ENCODE results near the gene RAPGEFL1.
"Not testable (repeated sequence)": the region's sequence is repeated elsewhere in the genome, so short reads cannot be mapped to it uniquely, and the experiment has no call there.

Gene RAPGEFL1, protein sequence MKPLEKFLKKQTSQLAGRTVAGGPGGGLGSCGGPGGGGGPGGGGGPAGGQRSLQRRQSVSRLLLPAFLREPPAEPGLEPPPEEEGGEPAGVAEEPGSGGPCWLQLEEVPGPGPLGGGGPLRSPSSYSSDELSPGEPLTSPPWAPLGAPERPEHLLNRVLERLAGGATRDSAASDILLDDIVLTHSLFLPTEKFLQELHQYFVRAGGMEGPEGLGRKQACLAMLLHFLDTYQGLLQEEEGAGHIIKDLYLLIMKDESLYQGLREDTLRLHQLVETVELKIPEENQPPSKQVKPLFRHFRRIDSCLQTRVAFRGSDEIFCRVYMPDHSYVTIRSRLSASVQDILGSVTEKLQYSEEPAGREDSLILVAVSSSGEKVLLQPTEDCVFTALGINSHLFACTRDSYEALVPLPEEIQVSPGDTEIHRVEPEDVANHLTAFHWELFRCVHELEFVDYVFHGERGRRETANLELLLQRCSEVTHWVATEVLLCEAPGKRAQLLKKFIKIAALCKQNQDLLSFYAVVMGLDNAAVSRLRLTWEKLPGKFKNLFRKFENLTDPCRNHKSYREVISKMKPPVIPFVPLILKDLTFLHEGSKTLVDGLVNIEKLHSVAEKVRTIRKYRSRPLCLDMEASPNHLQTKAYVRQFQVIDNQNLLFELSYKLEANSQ

DNA sequence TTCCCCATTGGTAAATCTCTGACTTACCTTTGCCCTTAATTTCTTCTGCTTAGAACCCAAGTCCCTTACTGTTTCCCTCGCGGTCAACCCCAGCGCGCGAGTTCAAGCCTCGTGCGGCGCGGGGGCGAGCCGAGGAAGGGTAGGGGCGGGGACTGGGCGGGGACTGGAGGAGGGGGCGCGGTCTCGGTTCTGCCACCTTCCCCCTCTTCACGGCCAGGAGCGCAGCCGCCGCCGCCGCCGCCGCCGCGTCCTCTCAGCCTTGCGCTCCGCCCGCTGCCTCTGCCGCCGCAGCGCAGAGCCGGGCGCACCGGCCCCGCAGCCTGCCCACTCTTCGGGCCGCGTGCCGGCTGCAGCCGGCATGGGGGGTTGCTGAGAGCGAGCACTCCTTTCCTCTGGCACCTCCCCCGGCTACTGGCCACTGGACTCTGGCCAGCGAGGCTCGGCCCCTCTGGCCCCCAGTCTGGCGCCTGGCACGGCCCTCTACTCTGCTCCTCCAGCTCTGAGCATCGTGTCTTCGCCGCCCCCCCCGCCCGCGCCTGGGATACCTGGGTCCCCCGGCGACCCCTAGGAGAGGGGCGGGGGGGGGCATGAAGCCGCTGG is at the start of gene RAPGEFL1:
Gene RAPGEFL1, plus strand, starts transcription at position 196 of the 600 bp plus-strand sequence. Its CDS starts 392 bp downstream, at position 588.
- DNase-seq, result no peak

DNA sequence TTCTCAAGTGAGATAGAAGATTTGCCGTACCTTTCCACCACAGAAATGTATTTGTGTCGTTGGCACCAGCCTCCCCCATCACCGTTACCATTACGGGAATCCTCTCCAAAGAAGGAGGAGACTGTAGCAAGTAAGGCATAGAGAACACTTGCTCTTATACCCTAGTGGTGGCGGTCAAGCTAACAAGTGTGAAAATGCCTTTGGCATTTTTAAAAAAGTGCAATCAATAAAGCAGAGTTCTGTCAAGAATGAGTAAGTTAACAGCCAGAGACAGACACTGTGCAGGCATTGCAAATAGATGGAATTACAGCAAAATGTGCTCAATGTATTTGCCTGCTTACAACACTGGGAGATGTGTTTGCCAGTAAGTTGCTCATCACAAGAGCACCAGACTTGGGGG is 47.8 kb upstream of the RAPGEFL1 start:
- DNase-seq, result no peak

DNA sequence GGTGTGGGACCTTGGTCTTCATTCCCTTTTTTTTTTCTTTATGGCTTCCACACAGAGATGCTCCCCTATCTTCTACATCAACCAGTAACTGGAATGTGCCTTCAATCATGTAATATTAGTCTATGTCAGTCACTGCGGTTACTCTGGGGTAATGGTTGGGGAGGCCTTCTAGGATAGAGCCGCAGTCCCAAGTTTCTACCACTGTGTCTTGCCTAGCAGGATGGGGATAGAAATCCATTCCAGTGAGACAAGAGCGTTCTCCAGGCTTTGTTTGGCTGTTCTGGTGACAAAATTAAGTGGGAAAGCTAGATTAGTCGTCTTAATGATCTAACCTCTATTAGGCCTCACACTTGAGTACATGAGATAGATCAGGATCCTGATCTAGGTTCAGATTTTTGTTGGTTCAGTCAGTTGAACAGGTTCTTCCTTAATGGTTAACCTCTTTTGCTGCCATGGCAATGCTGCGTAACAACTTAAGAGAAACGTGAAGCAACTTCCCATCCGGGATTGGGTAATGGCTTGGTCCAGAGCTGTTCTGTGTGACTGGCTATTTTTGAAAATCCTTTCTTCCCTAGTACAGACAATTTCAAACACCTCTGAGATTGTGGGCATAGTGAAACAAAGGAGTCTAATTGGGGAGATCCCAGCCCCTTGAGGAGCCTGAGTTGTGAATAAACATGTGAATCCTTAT is 46.8 kb upstream of the RAPGEFL1 start:
- DNase-seq, result no peak

DNA sequence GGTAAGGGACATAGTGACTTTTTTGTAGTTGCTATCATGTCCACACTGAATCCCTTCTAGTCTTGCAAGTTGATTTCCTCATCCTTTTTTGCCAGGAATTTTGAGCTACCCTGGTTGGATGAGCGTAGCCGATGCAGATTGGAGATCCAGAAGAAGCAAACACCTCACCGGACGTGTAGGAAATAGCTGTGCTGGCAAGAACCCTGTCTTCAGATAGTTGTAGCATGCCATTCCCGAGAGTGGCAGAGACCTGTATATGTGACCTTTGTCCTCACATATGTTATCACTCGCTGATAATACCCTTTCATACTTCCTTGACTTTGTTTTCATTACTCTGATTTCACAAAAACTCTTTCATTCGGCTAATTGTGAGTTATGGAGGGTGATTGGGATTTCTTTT is 43.1 kb upstream of the RAPGEFL1 start:
- DNase-seq, result no peak

DNA sequence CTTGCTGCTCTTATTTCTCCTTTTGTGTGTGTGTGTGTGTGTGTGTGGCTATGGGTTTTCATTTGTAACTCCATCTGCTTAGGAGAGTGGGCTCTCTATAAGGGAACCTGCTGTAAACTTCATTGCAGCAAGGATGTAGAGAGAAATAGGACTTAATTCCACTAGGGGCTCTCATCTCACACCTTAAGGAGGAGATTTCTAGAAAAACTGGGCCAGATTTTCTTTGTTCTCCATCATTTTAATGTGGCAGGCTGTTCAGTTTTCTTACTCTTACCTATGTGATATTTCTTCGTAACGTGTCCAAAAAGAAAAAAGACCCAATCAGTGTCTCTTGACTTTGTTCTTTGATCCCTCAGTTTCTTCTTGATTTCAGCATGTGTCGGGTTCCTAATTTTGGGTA is 41.5 kb upstream of the RAPGEFL1 start:
- no peak for DNase-seq

DNA sequence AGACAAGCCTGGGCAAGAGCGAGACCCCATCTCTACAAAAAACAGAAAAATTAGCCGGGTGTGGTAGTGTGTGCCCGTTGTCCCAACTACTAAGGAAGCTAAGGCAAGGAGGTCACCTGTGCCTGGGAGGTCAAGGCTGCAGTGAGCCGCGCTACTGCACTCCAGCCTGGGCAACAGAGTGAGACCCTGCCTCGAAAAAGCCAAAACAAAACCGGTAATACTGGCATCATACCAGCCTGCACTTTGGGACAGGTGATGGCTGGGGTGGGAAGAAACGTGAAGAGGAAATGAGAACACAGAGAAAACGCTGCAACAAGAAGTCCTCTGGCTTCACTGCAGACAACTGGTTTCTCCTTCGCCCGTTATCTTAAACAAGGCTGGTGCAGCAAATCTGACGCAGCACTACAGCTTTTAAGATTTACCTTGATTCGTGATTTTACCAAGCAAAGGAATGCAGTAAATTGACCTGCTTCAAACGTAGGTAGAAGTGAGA is 37.7 kb upstream of the RAPGEFL1 start:
- DNase-seq, result no peak

DNA sequence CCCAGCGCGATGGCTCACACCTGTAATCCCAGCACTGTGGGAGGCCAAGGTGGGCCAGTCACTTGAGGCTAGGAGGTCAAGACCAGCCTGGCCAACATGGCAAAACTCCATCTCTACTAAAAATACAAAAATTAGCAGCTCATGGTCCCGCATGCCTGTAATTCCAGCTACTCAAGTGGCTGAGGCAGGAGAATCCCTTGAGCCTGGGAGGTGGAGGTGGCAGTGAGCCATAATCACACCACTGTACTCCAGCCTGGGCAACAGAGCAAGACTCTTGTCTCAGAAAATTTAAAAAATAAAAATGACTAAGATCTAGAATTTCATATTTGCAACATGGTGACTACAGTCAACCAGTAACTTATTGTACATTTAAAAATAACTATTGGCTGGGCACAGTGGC is 34.1 kb upstream of the RAPGEFL1 start:
- not testable (repeated sequence) for DNase-seq

DNA sequence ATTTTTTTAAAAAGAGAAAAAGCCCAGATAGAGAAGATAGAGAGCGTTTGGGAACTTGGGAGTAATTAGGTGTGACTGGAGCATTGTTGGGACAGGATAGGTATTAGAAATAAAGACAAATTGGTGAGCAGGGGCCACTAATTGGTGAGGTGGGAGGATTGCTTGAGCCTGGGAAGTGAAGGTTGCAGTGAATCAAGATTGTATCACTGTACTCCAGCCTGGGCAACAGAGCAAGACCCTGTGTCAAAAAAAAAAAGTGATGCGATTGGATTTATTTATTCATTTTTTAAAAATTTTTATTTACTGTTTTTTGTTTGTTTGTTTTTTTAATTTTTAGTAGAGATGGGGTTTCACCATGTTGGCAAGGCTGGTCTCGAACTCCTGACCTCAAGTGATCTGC is 31.8 kb upstream of the RAPGEFL1 start:
- no peak for DNase-seq

DNA sequence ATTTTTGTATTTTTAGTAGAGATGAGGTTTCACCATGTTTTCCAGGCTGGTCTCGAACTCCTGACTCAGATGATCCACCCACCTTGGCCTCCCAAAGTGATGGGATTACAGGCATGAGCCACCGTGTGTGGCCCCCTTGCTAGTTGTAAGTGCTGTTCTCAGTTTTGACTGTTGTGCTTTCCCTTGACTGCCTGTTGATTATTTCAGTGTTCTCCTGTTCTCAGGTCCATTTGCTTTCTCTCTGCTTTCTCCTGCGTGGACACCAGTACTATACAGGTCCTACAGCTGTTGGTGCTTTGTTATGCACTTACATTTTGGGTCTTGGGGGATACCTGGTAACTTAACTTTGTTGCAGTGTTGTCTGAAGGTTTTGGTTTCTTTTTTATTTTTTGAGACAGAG is 28.7 kb upstream of the RAPGEFL1 start:
- no peak for DNase-seq

DNA sequence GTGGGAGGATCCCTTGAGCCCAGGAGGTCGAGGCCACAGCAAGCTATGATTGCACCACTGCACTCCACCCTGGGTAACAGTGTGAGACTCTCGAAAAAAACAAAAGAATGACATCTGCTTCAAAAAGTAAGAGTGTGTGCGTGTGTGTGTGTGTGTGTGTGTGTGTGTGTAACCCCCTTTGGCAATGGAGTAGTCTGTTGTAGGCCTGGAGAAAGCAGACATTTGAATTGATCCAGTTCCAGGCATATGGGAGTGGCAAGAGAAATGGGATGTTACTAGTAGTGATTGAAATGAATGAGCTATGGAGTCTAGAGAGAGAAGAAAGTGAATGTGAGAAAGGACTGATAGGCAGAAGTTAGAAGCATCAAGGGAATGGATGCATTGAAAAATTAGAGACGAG is 27.0 kb upstream of the RAPGEFL1 start:
- no peak for DNase-seq

DNA sequence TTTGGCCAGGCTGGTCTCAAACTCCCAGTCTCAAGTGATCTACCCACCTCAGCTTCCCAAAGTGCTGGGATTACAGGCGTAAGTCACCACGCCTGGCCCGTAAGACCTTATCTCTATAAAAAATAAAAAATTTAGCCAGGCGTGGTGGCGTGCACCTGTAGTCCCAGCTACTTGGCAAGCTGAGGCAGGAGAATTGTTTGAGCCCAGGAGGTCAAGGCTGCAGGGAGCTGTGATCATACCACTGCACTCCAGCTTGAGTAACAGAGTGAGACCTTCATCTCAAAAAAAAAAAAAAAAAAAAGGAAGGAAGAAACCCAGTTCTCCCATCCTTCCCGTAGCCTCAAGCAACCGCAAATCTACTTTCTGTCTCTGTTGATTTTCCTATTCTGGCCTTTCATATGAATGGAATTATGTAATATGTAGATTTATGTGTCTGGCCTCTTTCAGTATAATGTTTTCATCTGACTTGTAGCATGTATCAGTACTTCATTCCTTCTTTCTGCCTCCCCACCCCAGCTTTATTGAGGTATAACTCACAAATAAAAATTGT is 25.8 kb upstream of the RAPGEFL1 start:
- no peak for DNase-seq

DNA sequence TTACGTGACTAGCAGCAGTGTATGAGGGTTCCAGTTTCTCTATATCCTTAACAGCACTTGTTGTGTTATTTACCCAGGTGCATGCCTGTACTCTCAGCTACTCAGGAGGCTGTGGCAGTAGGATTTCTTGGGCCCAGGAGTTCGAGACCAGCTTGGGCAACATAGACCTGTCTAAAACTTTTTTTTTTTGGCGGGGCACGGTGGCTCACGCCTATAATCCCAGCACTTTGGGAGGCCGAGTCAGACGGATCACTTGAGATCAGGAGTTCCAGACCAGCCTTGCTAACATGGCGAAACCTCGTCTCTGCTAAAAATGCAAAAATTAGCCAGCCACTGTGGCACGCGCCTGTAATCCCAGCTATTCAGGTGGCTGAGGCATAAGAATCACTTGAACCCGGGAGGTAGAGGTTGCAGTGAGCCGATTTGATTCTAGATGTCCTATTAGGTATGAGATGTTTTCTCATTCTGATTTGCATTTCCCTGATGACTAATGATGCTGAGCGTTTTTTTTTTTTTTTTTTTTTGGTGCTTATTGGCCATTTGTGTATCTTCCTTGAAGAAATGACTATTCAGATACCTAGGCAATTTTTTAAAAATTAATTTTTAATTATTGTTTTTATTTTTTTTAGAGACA is 23.6 kb upstream of the RAPGEFL1 start:
- DNase-seq, result no peak

DNA sequence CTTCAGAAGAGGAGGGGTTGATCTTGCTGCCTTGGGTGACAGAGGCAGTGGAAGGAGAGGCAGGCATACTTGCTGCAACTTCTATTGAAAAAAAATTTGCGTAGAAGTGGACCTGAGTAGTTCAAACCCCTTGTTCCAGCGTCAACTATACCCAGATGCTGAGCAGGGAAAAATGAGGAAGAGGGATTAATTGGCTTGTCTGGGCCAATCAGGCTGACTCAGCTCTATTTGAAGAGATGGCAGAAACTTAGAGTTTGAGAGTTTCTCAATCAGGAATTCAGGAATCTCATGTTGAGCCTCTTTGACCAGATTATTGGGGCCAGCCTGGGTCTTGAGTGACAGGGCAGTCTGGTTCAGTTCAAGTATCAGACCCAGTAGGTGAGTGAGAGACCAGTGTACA is 19.3 kb upstream of the RAPGEFL1 start:
- no peak for DNase-seq

DNA sequence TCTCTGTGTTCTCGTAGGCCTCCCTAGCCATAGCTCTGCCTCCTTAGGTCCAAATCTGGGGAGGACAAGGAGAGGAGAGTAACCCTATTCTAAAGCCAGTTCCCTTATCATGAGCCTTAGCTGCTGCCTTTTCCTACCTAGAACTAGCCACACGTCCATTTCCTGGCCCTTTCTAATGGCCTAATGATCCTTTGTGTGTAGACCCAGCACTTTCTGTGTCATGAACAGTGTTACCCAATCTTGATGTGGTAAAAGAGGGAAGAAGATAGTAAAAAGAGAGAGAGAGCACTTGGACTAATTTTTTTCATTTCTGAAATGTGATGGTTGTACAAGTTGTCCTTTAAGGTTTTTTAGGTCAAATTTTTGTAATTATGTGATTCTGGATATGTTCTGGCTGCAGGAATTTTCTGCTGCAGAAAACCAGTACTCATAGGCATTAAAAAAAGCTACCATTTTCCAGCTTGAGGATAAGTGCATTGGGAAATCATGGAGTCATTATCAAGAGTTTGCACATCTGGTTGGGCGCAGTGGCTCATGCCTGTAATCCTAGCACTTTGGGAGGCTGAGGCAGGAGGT is 18.7 kb upstream of the RAPGEFL1 start:
- DNase-seq, result no peak

DNA sequence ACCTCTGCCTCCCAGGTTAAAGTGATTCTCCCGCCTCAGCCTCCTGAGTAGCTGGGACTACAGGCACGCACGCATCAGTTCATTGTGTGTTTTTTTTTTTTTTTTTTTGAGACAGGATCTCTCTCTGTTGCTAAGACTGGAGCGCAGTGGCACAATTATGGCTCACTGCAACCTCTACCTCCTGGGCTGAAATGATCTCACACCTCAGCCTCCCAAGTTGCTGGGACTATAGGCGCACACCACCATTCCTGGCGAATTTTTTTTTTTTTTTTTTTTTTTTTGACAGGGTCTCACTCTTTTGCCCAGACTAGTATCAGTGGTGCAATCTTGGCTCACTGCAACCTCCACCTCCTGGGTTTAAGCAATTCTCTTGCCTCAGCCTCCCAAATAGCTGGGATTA is 17.8 kb upstream of the RAPGEFL1 start:
- no peak for DNase-seq

DNA sequence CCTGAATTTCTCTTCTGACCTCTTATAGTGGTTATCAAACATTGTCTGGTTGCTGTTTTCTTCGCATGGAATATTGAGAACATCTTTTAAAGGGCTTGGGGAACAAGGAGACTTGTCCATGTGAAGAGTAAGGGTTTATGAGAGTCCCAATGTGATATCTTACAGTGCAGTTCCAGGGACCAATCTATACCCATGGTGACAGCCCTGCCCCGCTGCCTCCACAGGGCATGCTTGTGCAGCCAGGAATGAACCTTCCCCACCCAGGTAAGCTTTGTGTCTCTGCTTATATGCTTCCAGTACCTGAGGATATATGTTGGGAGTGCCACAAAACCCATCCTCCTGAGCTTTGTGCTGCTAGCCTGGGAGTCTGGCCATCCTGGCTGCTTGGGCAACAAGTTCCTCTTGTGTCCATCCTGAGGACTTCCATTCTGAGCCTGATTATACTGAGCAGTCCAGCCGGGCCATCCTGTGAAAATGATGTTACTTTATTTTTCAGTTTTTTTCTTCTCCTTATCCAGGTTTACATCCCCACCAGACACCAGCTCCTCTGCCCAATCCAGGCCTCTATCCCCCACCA is 9.5 kb upstream of the RAPGEFL1 start:
- DNase-seq, result no peak

DNA sequence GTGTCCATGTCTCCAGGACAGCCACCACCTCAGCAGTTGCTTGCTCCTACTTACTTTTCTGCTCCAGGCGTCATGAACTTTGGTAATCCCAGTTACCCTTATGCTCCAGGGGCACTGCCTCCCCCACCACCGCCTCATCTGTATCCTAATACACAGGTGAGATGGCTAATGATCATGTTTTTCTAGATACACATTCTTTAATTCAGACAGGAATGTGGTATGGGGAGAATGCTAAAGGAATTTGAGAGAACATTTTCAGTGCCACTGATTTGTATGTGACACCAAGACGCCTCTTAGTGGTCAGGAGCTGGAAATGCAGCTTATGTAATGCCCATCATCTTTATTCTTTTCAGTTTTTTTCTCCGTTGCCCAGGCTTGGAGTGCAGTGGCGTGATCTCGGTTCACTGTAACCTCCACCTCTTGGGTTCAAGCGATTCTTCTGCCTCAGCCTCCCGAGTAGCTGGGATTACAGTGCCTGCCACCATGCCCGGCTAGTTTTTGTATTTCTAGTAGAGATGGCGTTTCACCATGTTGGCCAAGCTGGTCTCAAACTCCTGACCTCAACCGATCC is 8.9 kb upstream of the RAPGEFL1 start:
- DNase-seq, result peak; percentile 7 to 51

DNA sequence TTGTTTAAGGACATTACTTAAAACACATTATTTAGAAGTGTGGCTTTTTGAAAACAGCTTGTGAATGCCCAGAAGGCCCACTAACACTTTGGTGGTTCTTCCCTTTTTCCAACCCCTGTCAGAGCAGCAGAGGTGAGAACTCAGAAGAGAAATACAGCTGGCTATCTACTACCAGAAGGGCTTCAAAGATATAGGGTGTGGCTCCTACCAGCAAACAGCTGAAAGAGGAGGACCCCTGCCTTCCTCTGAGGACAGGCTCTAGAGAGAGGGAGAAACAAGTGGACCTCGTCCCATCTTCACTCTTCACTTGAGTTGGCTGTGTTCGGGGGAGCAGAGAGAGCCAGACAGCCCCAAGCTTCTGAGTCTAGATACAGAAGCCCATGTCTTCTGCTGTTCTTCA is 6.9 kb upstream of the RAPGEFL1 start:
- DNase-seq, result no peak

DNA sequence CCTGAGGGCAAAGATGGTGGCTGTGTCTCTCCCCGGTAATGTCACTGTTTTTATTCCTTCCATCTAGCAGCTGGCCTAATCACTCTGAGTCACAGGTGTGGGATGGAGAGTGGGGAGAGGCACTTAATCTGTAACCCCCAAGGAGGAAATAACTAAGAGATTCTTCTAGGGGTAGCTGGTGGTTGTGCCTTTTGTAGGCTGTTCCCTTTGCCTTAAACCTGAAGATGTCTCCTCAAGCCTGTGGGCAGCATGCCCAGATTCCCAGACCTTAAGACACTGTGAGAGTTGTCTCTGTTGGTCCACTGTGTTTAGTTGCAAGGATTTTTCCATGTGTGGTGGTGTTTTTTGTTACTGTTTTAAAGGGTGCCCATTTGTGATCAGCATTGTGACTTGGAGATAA is 5.5 kb upstream of the RAPGEFL1 start:
- DNase-seq, result no peak

DNA sequence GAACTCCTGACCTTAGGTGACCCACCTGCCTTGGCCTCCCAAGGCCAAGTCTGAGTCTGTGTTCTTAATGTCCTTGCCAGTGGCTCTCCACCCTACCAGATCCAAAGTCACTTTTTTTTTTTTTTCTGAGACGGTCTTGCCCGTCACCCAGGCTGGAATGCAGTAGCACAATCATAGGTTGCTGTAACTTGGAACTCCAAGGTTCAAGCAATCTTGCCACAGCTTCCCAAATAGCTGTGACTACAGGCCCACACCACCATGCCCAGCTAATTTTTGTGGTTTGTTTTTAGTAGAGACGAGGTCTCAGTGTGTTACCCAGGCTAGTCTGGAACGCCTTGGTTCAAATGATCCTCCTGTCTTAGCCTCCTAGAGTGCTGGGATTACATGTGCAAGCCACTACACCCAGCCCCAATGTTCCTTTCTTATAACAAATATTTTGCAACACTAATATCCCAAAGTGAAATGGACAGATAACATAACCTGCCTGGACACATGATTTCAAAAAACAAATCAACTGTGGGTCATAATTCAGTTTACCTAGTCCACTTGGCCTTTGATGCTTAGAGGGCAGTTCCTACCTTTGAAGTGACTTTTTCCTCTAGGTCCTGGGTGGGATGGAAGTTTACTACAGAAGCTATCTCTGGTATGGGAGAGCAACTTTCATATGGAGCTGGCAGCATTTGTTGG is 4.0 kb upstream of the RAPGEFL1 start:
- DNase-seq, result no peak

DNA sequence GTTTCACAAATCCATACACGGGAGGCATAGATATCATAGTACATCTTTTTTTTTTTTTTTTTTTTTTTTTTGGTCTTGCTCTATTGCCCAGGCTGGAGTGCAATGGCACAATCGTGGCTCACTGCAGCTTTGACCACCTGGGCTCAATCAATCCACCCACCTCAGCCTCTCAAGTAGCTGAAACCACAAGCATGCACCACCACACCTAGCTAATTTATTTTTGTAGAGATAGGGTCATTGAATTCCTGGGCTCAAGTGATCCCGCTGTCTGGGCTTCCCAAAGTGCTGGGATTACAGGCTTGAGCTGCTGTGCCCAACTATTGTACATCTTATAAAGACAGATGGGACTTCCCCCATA is 3.5 kb upstream of the RAPGEFL1 start:
- DNase-seq, result no peak

Measured in NCI-H524 (cell line).